K562 (cell line): ENCODE data around the gene SPINK4. TPM values are rescaled to one million over a fixed set of nuclear protein-coding genes. Genes with fewer than 3 reads are reported as not detected.

Experiments
- ATAC-seq: fragments of 200-7000 bp; cut with Tn5 transposase; 3 replicates; pipeline ENCODE4 v1.9.1; 2020; ENCODE audit warnings: moderate library complexity
- BruUV-seq: library from RNA; stranded (reverse); fragments of 400-500 nt; replicated peaks from 2 replicates; lab custom pipeline; 2021; lab: Mats Ljungman, UMichigan
- CTCF ChIA-PET: fragments of 300-600 bp; formaldehyde crosslinking; extraction: SDS; loops from one replicate; lab custom pipeline; 2021; ENCODE audit warnings: low intra/inter-chr PET ratio; lab: Yijun Ruan, JAX
- POLR2A ChIA-PET: fragments of 300-600, 350-650 bp; sonication (Branson Sonifier 250); formaldehyde crosslinking; extraction: SDS; loops from one replicate; lab custom pipeline; 2021; ENCODE audit warnings: antibody characterized with exemption, inconsistent platforms; lab: Yijun Ruan, JAX
- DNase-seq, 4 experiments: peaks; one replicate each; pipeline versions ENCODE4 v3.0.0 to v3.0.0-alpha.2; 2011 to 2018; ENCODE audit warnings: low spot score in 3 of 4, mixed read lengths in 3 of 4; ENCODE audit errors: extremely low read depth in 1 of 4
- FAIRE-seq: peaks from 2 replicates; lab custom pipeline; 2011; peaks lifted over from hg19 to GRCh38; lab: Jason Lieb, UNC
- H2AFZ ChIP-seq: 2 replicates; pipeline ENCODE4 v1.6.0; 2011; ENCODE audit warnings: low read depth, low read length, control low read depth, inconsistent platforms
- H3K27ac ChIP-seq: fragments of 200-600 bp; 3 replicates; pipeline ENCODE4 v1.8.0; 2011; ENCODE audit warnings: low read depth, mild to moderate bottlenecking, control low read depth, inconsistent platforms, low read length, moderate library complexity, mixed read lengths; ENCODE audit errors: extremely low read depth
- H3K27me3 ChIP-seq, 2 experiments: fragments of 300-600 bp in 1 of 2; 2 replicates in 1 of 2; 3 replicates in 1 of 2; pipeline versions ENCODE4 v1.6.0 to v1.8.0; 2011; ENCODE audit warnings: inconsistent platforms in 2 of 2, low read length in 2 of 2, mild to moderate bottlenecking in 1 of 2, mixed read lengths in 1 of 2, moderate library complexity in 1 of 2; ENCODE audit not compliant: control insufficient read depth in 2 of 2, insufficient read depth in 2 of 2
- H3K36me3 ChIP-seq: fragments of 300-600 bp; 3 replicates; pipeline ENCODE4 v1.8.0; 2011; ENCODE audit warnings: mild to moderate bottlenecking, low read length, inconsistent platforms; ENCODE audit not compliant: control insufficient read depth, insufficient read depth
- H3K4me1 ChIP-seq, 2 experiments: fragments of 200-600 bp in 1 of 2; replicated peaks in 1 of 2; 2 replicates in 1 of 2; 3 replicates in 1 of 2; pipeline versions ENCODE4 v1.5.1 to v1.8.0; 2011; ENCODE audit warnings: inconsistent platforms in 2 of 2, low read length in 2 of 2, mild to moderate bottlenecking in 1 of 2, mixed read lengths in 1 of 2, moderate library complexity in 1 of 2; ENCODE audit not compliant: control insufficient read depth in 2 of 2, insufficient read depth in 2 of 2
- H3K4me2 ChIP-seq: 2 replicates; pipeline ENCODE4 v1.6.1; 2011; ENCODE audit warnings: low read length, control low read depth, inconsistent platforms, mixed read lengths; ENCODE audit not compliant: insufficient read depth
- H3K4me3 ChIP-seq: fragments of 200-600 bp; sonication (generic), shearing (Covaris generic); 2 replicates; pipeline ENCODE4 v1.5.1; 2016; ENCODE audit warnings: control low read depth, inconsistent platforms
- H3K79me2 ChIP-seq: fragments of 200-600 bp; 3 replicates; pipeline ENCODE4 v1.8.0; 2011; ENCODE audit warnings: low read length, inconsistent platforms; ENCODE audit not compliant: control insufficient read depth, insufficient read depth
- H3K9ac ChIP-seq, 2 experiments: 2 replicates each; pipeline versions ENCODE4 v1.6.0 to v1.6.1; 2011; ENCODE audit warnings: low read depth in 2 of 2, low read length in 2 of 2, control low read depth in 1 of 2, inconsistent platforms in 1 of 2, mild to moderate bottlenecking in 1 of 2, mixed read lengths in 1 of 2; ENCODE audit not compliant: insufficient read depth in 1 of 2
- H3K9me1 ChIP-seq: one replicate; pipeline ENCODE4 v1.6.0; 2011; ENCODE audit warnings: inconsistent platforms, mild to moderate bottlenecking, low read length, moderate library complexity; ENCODE audit not compliant: control insufficient read depth, insufficient read depth
- H3K9me3 ChIP-seq: replicated peaks from 2 replicates; pipeline ENCODE4 v1.5.1; 2011; ENCODE audit warnings: low read depth, low read length, inconsistent platforms; ENCODE audit not compliant: control insufficient read depth, insufficient read depth
- H4K20me1 ChIP-seq: replicated peaks from 2 replicates; pipeline ENCODE4 v1.6.1; 2011; ENCODE audit warnings: low read length, inconsistent platforms, mixed read lengths; ENCODE audit not compliant: control insufficient read depth, insufficient read depth
- DACH1 ChIP-seq: fragments of 450-650 bp; IDR thresholded peaks from 2 replicates; pipeline ENCODE4 v1.6.1; 2018; ENCODE audit not compliant: partially characterized antibody
- GABPB2 ChIP-seq: fragments of 250-450 bp; sonication (Bioruptor Pico); conservative IDR thresholded peaks from 2 replicates; pipeline ENCODE4 v1.5.1; 2021; ENCODE audit warnings: mild to moderate bottlenecking
- ZNF212 ChIP-seq: fragments of 450-650 bp; formaldehyde crosslinking; IDR thresholded peaks from 2 replicates; pipeline ENCODE4 v1.4.0; 2020; ENCODE audit warnings: mild to moderate bottlenecking
- ZNF780A ChIP-seq: fragments of 250-450 bp; sonication (Bioruptor Pico); IDR thresholded peaks from 2 replicates; pipeline ENCODE4 v1.5.0; 2021; ENCODE audit warnings: mild to moderate bottlenecking
- WGBS: fragments of 100-300 bp; shearing (Covaris generic); methylation state at CpG from one replicate; pipeline ENCODE4 v1.1.6; 2016; ENCODE audit warnings: low coverage, mixed read lengths; ENCODE audit not compliant: insufficient coverage; ENCODE audit errors: missing lambda C conversion rate; 5-methylcytosine and 5-hydroxymethylcytosine counted together
- in situ Hi-C: fragments of 300-500 bp; cut with MboI; formaldehyde crosslinking; loops from 4 replicates; pipeline ENCODE4 v1.15.0; 2018; ENCODE audit warnings: inconsistent platforms, mixed read lengths
- intact Hi-C: fragments of 100-400 bp; cut with micrococcal nuclease; formaldehyde crosslinking; loops from 2 replicates; pipeline ENCODE4 v1.14.2; 2022
- polyA plus RNA-seq, 8 experiments: library from polyadenylated mRNA; depleted of rRNA in 4 of 8; stranded (reverse) in 5 of 8; unstranded in 3 of 8; fragments of >200 nt; fragmentation: Nextera tagmentation in 2 of 8; fragmentation: Illumina TruSeq in 1 of 8; extraction: Ambion mirVana in 2 of 8; extraction: Trizol in 1 of 8; gene quantifications; 2 replicates each; pipeline versions ENCODE4 v1.2.1 to v1.2.3, GENCODE V29; 2011 to 2014; ENCODE audit warnings: inconsistent platforms in 1 of 8, missing spikeins in 1 of 8
- total RNA-seq, 7 experiments: library from RNA; depleted of rRNA in 6 of 7; stranded (reverse); fragments of >200 nt in 6 of 7; fragmentation: Illumina TruSeq in 2 of 7; extraction: Trizol in 2 of 7; gene quantifications; 2 replicates each; pipeline versions ENCODE4 v1.2.1 to v1.2.3, GENCODE V29; 2011 to 2021; ENCODE audit warnings: low replicate concordance in 1 of 7
- TF ChIP-seq, protein P1 (sequence below): fragments of 250-450 bp; sonication (Bioruptor Pico); IDR thresholded peaks from 2 replicates; pipeline ENCODE4 v1.4.0; 2020

The SPINK4 gene
- total and polyA plus RNA-seq, 9 of the 15 experiments (the other 6 are each of a cell fraction or from before 2014, with no cell fraction given): 0.74 to 5.5 (median 2.1) TPM; not detected in 2

- peaks cover 0 to 9% of the 10 kb centered on the region in 2 experiments; a peak in 2 of 5 replicates for H3K4me1 ChIP-seq
- no peaks in the 10 kb centered on the region for H3K9me3 ChIP-seq
- no peak overlapping the region for H3K27ac ChIP-seq
- H2AFZ ChIP-seq: no peak overlapping the region
- peaks cover 28% of the 10 kb centered on the region for H3K79me2 ChIP-seq
- peaks cover 84% of the 10 kb centered on the region for H3K36me3 ChIP-seq
- no peaks in the 10 kb centered on the region for H3K27me3 ChIP-seq
- ChIA-PET POLR2A (no interaction called here), CTCF (no interaction called here)
- ATAC-seq (no peak), DNase-seq (no peak), FAIRE-seq (no peak)
- intact Hi-C loops (no loop called here), in situ Hi-C loops (no loop called here)
- H3K9me1 ChIP-seq: peaks cover 3% of the 10 kb centered on the region
- WGBS: 88% methylated on average over 2 of the region's 2 CpGs
- no TSS peak for BruUV-seq
- TF ChIP-seq GABPB2 (no peak), ZNF780A (CRISPR knock-in tag) (no peak), DACH1 (no peak)
- H4K20me1 ChIP-seq: no peaks in the 10 kb centered on the region
- no peak overlapping the region for H3K4me2 ChIP-seq
- no peak overlapping the region for H3K4me3 ChIP-seq
- no peak overlapping the region for H3K9ac ChIP-seq
Observed at GRCh38 chr9:33256236-33256635, 16.3 kb downstream of the SPINK4 start.

DNA sequence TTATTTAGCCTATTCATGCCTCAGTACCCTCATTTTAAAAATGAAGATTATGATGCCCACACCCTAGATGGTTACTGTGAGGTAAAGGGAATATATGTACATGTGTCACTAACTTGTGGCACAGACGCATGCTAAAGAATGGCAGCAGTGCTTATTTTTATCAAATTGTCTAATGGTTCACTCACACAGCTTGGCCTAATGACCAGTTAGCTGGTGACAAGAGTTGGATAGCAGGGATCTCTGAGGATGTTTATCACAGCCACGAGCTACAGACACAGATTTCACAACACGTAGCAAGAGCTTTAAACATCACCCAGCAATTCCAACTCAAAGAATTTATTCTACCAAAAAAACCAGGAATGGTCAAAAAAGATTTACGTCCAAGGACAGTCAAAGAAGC, 17.3 kb downstream of the SPINK4 start:
- Histone ChIP-seq H3K27ac (no peak overlapping the region), H2AFZ (no peak overlapping the region), H3K9ac (no peak overlapping the region), H3K9me1 (peaks cover 3% of the 10 kb centered on the region), H3K79me2 (peaks cover 37% of the 10 kb centered on the region), H3K27me3 (no peaks in the 10 kb centered on the region), H3K4me1 (peaks cover 0 to 11% of the 10 kb centered on the region in 2 experiments; a peak in 2 of 5 replicates), H3K36me3 (peaks cover 91% of the 10 kb centered on the region), H3K4me2 (no peak overlapping the region), H3K4me3 (no peak overlapping the region), H3K9me3 (no peaks in the 10 kb centered on the region), H4K20me1 (no peaks in the 10 kb centered on the region)
- TF ChIP-seq ZNF212 (CRISPR knock-in tag): no peak
- TF ChIP-seq, protein P1, sequence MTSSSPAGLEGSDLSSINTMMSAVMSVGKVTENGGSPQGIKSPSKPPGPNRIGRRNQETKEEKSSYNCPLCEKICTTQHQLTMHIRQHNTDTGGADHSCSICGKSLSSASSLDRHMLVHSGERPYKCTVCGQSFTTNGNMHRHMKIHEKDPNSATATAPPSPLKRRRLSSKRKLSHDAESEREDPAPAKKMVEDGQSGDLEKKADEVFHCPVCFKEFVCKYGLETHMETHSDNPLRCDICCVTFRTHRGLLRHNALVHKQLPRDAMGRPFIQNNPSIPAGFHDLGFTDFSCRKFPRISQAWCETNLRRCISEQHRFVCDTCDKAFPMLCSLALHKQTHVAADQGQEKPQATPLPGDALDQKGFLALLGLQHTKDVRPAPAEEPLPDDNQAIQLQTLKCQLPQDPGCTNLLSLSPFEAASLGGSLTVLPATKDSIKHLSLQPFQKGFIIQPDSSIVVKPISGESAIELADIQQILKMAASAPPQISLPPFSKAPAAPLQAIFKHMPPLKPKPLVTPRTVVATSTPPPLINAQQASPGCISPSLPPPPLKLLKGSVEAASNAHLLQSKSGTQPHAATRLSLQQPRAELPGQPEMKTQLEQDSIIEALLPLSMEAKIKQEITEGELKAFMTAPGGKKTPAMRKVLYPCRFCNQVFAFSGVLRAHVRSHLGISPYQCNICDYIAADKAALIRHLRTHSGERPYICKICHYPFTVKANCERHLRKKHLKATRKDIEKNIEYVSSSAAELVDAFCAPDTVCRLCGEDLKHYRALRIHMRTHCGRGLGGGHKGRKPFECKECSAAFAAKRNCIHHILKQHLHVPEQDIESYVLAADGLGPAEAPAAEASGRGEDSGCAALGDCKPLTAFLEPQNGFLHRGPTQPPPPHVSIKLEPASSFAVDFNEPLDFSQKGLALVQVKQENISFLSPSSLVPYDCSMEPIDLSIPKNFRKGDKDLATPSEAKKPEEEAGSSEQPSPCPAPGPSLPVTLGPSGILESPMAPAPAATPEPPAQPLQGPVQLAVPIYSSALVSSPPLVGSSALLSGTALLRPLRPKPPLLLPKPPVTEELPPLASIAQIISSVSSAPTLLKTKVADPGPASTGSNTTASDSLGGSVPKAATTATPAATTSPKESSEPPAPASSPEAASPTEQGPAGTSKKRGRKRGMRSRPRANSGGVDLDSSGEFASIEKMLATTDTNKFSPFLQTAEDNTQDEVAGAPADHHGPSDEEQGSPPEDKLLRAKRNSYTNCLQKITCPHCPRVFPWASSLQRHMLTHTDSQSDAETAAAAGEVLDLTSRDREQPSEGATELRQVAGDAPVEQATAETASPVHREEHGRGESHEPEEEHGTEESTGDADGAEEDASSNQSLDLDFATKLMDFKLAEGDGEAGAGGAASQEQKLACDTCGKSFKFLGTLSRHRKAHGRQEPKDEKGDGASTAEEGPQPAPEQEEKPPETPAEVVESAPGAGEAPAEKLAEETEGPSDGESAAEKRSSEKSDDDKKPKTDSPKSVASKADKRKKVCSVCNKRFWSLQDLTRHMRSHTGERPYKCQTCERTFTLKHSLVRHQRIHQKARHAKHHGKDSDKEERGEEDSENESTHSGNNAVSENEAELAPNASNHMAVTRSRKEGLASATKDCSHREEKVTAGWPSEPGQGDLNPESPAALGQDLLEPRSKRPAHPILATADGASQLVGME (CRISPR knock-in tag): no peak
- intact Hi-C loops (no loop called here), in situ Hi-C loops (no loop called here)
- no TSS peak for BruUV-seq
- CTCF ChIA-PET: no interaction called here
- no peak for ATAC-seq
- no peak for FAIRE-seq
- POLR2A ChIA-PET: interaction anchor here (0.5 to 0.6 kb wide), 2 partner anchors 33 to 198 kb away, joined by 3 to 4 read pairs; partner anchors contain the start of gene NFX1
- no peak for DNase-seq
- 89% methylated on average over 4 of the region's 4 CpGs for WGBS
